Duodenal mucosa (tissue), 2 donors: ENCODE data around the gene IGFL4.

Experiments
- H3K27ac ChIP-seq: one replicate; pipeline ENCODE4 v1.7.0; 2013; ENCODE audit warnings: low read depth, low read length
- H3K27me3 ChIP-seq, 2 donors: one replicate each; pipeline ENCODE4 v1.7.0; 2013; ENCODE audit warnings: low read length in 2 of 2, control low read depth in 1 of 2; ENCODE audit not compliant: insufficient read depth in 2 of 2, control insufficient read depth in 1 of 2
- H3K36me3 ChIP-seq, 2 donors: one replicate each; pipeline ENCODE4 v1.7.0; 2013; ENCODE audit warnings: low read length in 2 of 2, control low read depth in 1 of 2; ENCODE audit not compliant: insufficient read depth in 2 of 2, control insufficient read depth in 1 of 2
- H3K4me1 ChIP-seq, 2 donors: one replicate each; pipeline ENCODE4 v1.7.0; 2013; ENCODE audit warnings: low read length in 2 of 2, control low read depth in 1 of 2; ENCODE audit not compliant: insufficient read depth in 2 of 2, control insufficient read depth in 1 of 2
- H3K4me3 ChIP-seq, 2 donors: one replicate each; pipeline ENCODE4 v1.7.0; 2013; ENCODE audit warnings: low read length in 2 of 2, low read depth in 1 of 2
- H3K9ac ChIP-seq, 2 donors: one replicate each; pipeline ENCODE4 v1.7.0; 2013; ENCODE audit warnings: low read length in 2 of 2, low read depth in 1 of 2
- H3K9me3 ChIP-seq, 2 donors: one replicate each; pipeline ENCODE4 v1.7.0; 2013; ENCODE audit warnings: low read length in 2 of 2, control low read depth in 1 of 2; ENCODE audit not compliant: control insufficient read depth in 1 of 2

Gene IGFL4

GRCh38 chr19:46077815-46078167, 37.0 kb upstream of the IGFL4 start:
- Histone ChIP-seq H3K27me3 (peaks cover 30 to 33% of the 10 kb centered on the region in 2 donors), H3K36me3 (no peaks in the 10 kb centered on the region), H3K4me1 (peaks cover 0 to 7% of the 10 kb centered on the region in 2 donors), H3K4me3 (no peak overlapping the region), H3K9ac (no peak overlapping the region), H3K9me3 (no peaks in the 10 kb centered on the region), H3K27ac (no peak overlapping the region)

- H3K9me3 ChIP-seq: no peaks in the 10 kb centered on the region
- H3K4me3 ChIP-seq: peak overlapping the region; percentile 38 to 45
- H3K36me3 ChIP-seq: no peaks in the 10 kb centered on the region
- H3K9ac ChIP-seq: no peak overlapping the region
- H3K27me3 ChIP-seq: peaks cover 30 to 34% of the 10 kb centered on the region in 2 donors
- H3K27ac ChIP-seq: no peak overlapping the region
- H3K4me1 ChIP-seq: peaks cover 0 to 7% of the 10 kb centered on the region in 2 donors
These were observed 36.4 kb upstream of the IGFL4 start for GRCh38 chr19:46076951-46077814.

- H3K27ac ChIP-seq: no peak overlapping the region
- H3K4me3 ChIP-seq: no peak overlapping the region
- peaks cover 25 to 39% of the 10 kb centered on the region in 2 donors for H3K27me3 ChIP-seq
- H3K4me1 ChIP-seq: peaks cover 0 to 7% of the 10 kb centered on the region in 2 donors
- H3K9ac ChIP-seq: no peak overlapping the region
- no peaks in the 10 kb centered on the region for H3K36me3 ChIP-seq
- no peaks in the 10 kb centered on the region for H3K9me3 ChIP-seq
These were observed 35.5 kb upstream of the IGFL4 start for GRCh38 chr19:46076031-46076880.

DNA sequence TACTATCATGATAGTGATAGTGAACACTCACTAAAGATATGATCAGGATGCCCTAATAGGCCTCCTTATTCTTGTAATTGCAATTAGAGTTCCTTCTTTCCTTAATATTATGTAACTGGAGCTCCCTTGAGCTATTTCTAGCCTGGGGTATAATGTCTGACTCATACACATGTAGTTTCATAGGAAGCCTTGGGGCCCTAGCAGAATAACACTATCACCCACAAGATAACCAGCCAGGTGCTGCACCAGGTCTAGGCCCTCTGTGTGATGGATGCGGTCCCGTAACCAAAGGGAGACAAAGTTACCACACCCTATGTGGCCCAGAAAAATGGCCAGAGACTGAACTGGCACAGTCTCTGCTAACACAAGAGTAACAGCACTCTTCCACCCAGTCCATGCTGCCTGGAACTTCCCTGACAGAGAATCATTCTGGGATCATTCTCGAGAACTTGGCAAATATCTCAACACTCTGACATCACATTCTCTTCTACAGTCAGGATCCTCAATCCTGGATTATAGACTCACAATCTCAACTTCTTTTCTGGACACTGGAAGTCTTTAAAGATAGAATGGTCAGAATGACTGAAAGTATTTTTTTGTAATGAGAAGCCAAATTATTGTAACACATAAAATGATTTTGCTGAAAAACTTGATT, 32.6 kb upstream of the IGFL4 start:
- Histone ChIP-seq H3K4me1 (peaks cover 8 to 12% of the 10 kb centered on the region in 2 donors), H3K9me3 (no peaks in the 10 kb centered on the region)

DNA sequence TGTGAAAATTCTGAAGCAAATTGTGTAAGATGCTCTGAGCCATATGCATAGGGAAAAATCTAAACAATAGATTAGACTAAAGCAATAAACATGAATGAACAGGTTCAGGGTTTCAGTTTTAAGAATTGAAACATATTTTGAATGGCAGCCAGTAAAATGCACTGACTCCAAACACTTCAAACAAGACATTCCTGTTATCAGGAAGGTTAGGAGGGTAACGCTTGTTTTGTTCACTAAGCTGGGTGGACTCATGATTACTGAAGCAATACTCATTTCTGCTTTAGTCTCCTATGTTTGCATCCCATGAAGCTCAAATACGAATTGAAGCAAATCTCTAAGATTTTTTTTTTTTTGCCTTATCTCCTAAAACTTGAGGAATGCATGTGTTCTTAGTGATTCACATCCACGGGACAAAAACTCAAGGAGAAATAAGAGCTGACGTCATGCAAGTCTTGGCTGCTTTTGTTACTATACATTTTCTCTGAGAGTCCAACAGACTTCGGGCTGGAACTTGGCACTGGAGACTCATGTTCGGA, 29.1 kb upstream of the IGFL4 start:
- H3K27me3 ChIP-seq: peaks cover 0 to 16% of the 10 kb centered on the region in 2 donors
- no peaks in the 10 kb centered on the region for H3K36me3 ChIP-seq
- peaks cover 5 to 12% of the 10 kb centered on the region in 2 donors for H3K4me1 ChIP-seq
- no peak overlapping the region for H3K9ac ChIP-seq
- no peak overlapping the region for H3K4me3 ChIP-seq
- no peaks in the 10 kb centered on the region for H3K9me3 ChIP-seq
- H3K27ac ChIP-seq: no peak overlapping the region

More for the DNA sequence above, 32.6 kb upstream of the IGFL4 start:
- no peak overlapping the region for H3K9ac ChIP-seq
- no peaks in the 10 kb centered on the region for H3K36me3 ChIP-seq
- H3K4me3 ChIP-seq: no peak overlapping the region
- H3K27ac ChIP-seq: no peak overlapping the region
- H3K27me3 ChIP-seq: peaks cover 24 to 37% of the 10 kb centered on the region in 2 donors

- peaks cover 0 to 7% of the 10 kb centered on the region in 2 donors for H3K27me3 ChIP-seq
- H3K27ac ChIP-seq: no peak overlapping the region
- H3K4me3 ChIP-seq: no peak overlapping the region
- H3K4me1 ChIP-seq: peaks cover 5 to 12% of the 10 kb centered on the region in 2 donors
- H3K9me3 ChIP-seq: no peaks in the 10 kb centered on the region
- H3K36me3 ChIP-seq: no peaks in the 10 kb centered on the region
- no peak overlapping the region for H3K9ac ChIP-seq
These were observed 27.8 kb upstream of the IGFL4 start for GRCh38 chr19:46068345-46069258.

- Histone ChIP-seq H3K36me3 (no peaks in the 10 kb centered on the region), H3K4me3 (no peak overlapping the region), H3K9ac (no peak overlapping the region), H3K4me1 (peaks cover 5 to 12% of the 10 kb centered on the region in 2 donors), H3K27me3 (peaks cover 0 to 7% of the 10 kb centered on the region in 2 donors), H3K9me3 (no peaks in the 10 kb centered on the region), H3K27ac (no peak overlapping the region)
These were observed 26.9 kb upstream of the IGFL4 start for GRCh38 chr19:46067691-46068090.

- Histone ChIP-seq H3K4me3 (no peak overlapping the region), H3K4me1 (peaks cover 5 to 12% of the 10 kb centered on the region in 2 donors), H3K9me3 (no peaks in the 10 kb centered on the region), H3K27ac (no peak overlapping the region), H3K9ac (no peak overlapping the region), H3K36me3 (no peaks in the 10 kb centered on the region), H3K27me3 (peaks cover 3 to 4% of the 10 kb centered on the region in 2 donors)
These were observed 25.7 kb upstream of the IGFL4 start for GRCh38 chr19:46066471-46066870.

DNA sequence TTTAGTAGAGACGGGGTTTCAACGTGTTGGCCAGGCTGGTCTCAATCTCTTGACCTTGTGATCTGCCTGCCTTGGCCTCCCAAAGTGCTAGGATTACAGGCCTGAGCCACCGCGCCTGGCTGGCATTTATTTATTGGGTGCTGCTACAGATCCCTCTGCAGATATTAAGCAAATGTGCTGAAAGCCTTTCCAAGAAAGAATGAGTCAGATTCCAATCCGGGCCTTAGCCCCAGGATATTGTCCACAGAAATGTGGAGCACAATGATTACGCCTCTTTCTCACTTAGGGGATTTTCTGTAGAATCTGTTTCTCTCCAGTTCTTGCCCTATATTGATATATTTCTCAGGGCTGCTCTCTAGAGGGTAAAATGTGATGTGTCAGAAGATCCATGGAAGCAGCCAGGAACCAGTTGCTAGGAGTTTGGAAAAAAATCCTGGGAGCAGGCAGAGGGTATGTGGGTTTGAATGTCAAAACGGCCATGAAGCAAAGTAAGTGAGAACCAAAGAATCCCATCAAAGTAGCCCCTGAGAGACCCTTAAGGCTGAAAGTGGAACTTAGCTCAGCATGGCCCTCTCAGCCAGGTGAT, 24.8 kb upstream of the IGFL4 start:
- H3K36me3 ChIP-seq: no peaks in the 10 kb centered on the region
- H3K4me3 ChIP-seq: no peak overlapping the region
- H3K9ac ChIP-seq: no peak overlapping the region
- no peak overlapping the region for H3K27ac ChIP-seq
- peaks cover 0 to 4% of the 10 kb centered on the region in 2 donors for H3K27me3 ChIP-seq
- no peaks in the 10 kb centered on the region for H3K9me3 ChIP-seq
- H3K4me1 ChIP-seq: peaks cover 5 to 12% of the 10 kb centered on the region in 2 donors
